K562 (cell line): ENCODE measurements around the gene XRCC2. TPM values are rescaled to one million over a fixed set of nuclear protein-coding genes. Genes with fewer than 3 reads are reported as not detected.

ENCODE experiments used
- ATAC-seq: fragments of 200-7000 bp; cut with Tn5 transposase; 3 replicates; pipeline ENCODE4 v1.9.1; 2020; ENCODE audit warnings: moderate library complexity
- BruUV-seq: library from RNA; stranded (reverse); fragments of 400-500 nt; replicated peaks from 2 replicates; lab custom pipeline; 2021; lab: Mats Ljungman, UMichigan
- CTCF ChIA-PET: fragments of 300-600 bp; formaldehyde crosslinking; extraction: SDS; loops from one replicate; lab custom pipeline; 2021; ENCODE audit warnings: low intra/inter-chr PET ratio; lab: Yijun Ruan, JAX
- POLR2A ChIA-PET: fragments of 300-600, 350-650 bp; sonication (Branson Sonifier 250); formaldehyde crosslinking; extraction: SDS; loops from one replicate; lab custom pipeline; 2021; ENCODE audit warnings: antibody characterized with exemption, inconsistent platforms; lab: Yijun Ruan, JAX
- DNase-seq, 4 experiments: peaks; one replicate each; pipeline versions ENCODE4 v3.0.0 to v3.0.0-alpha.2; 2011 to 2018; ENCODE audit warnings: low spot score in 3 of 4, mixed read lengths in 3 of 4; ENCODE audit errors: extremely low read depth in 1 of 4
- FAIRE-seq: peaks from 2 replicates; lab custom pipeline; 2011; peaks lifted over from hg19 to GRCh38; lab: Jason Lieb, UNC
- H2AFZ ChIP-seq: 2 replicates; pipeline ENCODE4 v1.6.0; 2011; ENCODE audit warnings: low read depth, low read length, control low read depth, inconsistent platforms
- H3K27ac ChIP-seq: fragments of 200-600 bp; 3 replicates; pipeline ENCODE4 v1.8.0; 2011; ENCODE audit warnings: low read depth, mild to moderate bottlenecking, control low read depth, inconsistent platforms, low read length, moderate library complexity, mixed read lengths; ENCODE audit errors: extremely low read depth
- H3K27me3 ChIP-seq, 2 experiments: fragments of 300-600 bp in 1 of 2; 2 replicates in 1 of 2; 3 replicates in 1 of 2; pipeline versions ENCODE4 v1.6.0 to v1.8.0; 2011; ENCODE audit warnings: inconsistent platforms in 2 of 2, low read length in 2 of 2, mild to moderate bottlenecking in 1 of 2, mixed read lengths in 1 of 2, moderate library complexity in 1 of 2; ENCODE audit not compliant: control insufficient read depth in 2 of 2, insufficient read depth in 2 of 2
- H3K36me3 ChIP-seq: fragments of 300-600 bp; 3 replicates; pipeline ENCODE4 v1.8.0; 2011; ENCODE audit warnings: mild to moderate bottlenecking, low read length, inconsistent platforms; ENCODE audit not compliant: control insufficient read depth, insufficient read depth
- H3K4me1 ChIP-seq, 2 experiments: fragments of 200-600 bp in 1 of 2; replicated peaks in 1 of 2; 2 replicates in 1 of 2; 3 replicates in 1 of 2; pipeline versions ENCODE4 v1.5.1 to v1.8.0; 2011; ENCODE audit warnings: inconsistent platforms in 2 of 2, low read length in 2 of 2, mild to moderate bottlenecking in 1 of 2, mixed read lengths in 1 of 2, moderate library complexity in 1 of 2; ENCODE audit not compliant: control insufficient read depth in 2 of 2, insufficient read depth in 2 of 2
- H3K4me2 ChIP-seq: 2 replicates; pipeline ENCODE4 v1.6.1; 2011; ENCODE audit warnings: low read length, control low read depth, inconsistent platforms, mixed read lengths; ENCODE audit not compliant: insufficient read depth
- H3K4me3 ChIP-seq: fragments of 200-600 bp; sonication (generic), shearing (Covaris generic); 2 replicates; pipeline ENCODE4 v1.5.1; 2016; ENCODE audit warnings: control low read depth, inconsistent platforms
- H3K79me2 ChIP-seq: fragments of 200-600 bp; 3 replicates; pipeline ENCODE4 v1.8.0; 2011; ENCODE audit warnings: low read length, inconsistent platforms; ENCODE audit not compliant: control insufficient read depth, insufficient read depth
- H3K9ac ChIP-seq, 2 experiments: 2 replicates each; pipeline versions ENCODE4 v1.6.0 to v1.6.1; 2011; ENCODE audit warnings: low read depth in 2 of 2, low read length in 2 of 2, control low read depth in 1 of 2, inconsistent platforms in 1 of 2, mild to moderate bottlenecking in 1 of 2, mixed read lengths in 1 of 2; ENCODE audit not compliant: insufficient read depth in 1 of 2
- H3K9me1 ChIP-seq: one replicate; pipeline ENCODE4 v1.6.0; 2011; ENCODE audit warnings: inconsistent platforms, mild to moderate bottlenecking, low read length, moderate library complexity; ENCODE audit not compliant: control insufficient read depth, insufficient read depth
- H3K9me3 ChIP-seq: replicated peaks from 2 replicates; pipeline ENCODE4 v1.5.1; 2011; ENCODE audit warnings: low read depth, low read length, inconsistent platforms; ENCODE audit not compliant: control insufficient read depth, insufficient read depth
- H4K20me1 ChIP-seq: replicated peaks from 2 replicates; pipeline ENCODE4 v1.6.1; 2011; ENCODE audit warnings: low read length, inconsistent platforms, mixed read lengths; ENCODE audit not compliant: control insufficient read depth, insufficient read depth
- ATF6 ChIP-seq: sonication (generic); formaldehyde crosslinking; IDR thresholded peaks from 2 replicates; pipeline ENCODE4 v1.4.0; 2020; ENCODE audit warnings: mild to moderate bottlenecking, missing genetic modification reagents
- ATF7 ChIP-seq: fragments of 450-650 bp; IDR thresholded peaks from 2 replicates; pipeline ENCODE4 v1.7.1; 2014; ENCODE audit warnings: mild to moderate bottlenecking, moderate library complexity
- BRF2 ChIP-seq: IDR thresholded peaks from 3 replicates; pipeline ENCODE4 v1.6.1; 2011; ENCODE audit warnings: borderline replicate concordance, mild to moderate bottlenecking; ENCODE audit not compliant: insufficient read length, insufficient read depth
- DNMT1 ChIP-seq: fragments of 450-650 bp; IDR thresholded peaks from 2 replicates; pipeline ENCODE4 v1.6.1; 2016; ENCODE audit warnings: antibody characterized with exemption, mild to moderate bottlenecking
- FOXJ2 ChIP-seq: fragments of 200-800 bp; sonication (Bioruptor generic); IDR thresholded peaks from 2 replicates; pipeline ENCODE4 v1.6.1; 2016; ENCODE audit warnings: missing genetic modification characterization, missing compliant biosample characterization
- HBP1 ChIP-seq: fragments of 450-650 bp; formaldehyde crosslinking; IDR thresholded peaks from 2 replicates; pipeline ENCODE4 v1.4.0; 2022; ENCODE audit warnings: missing genetic modification characterization
- HNRNPK ChIP-seq: fragments of 200-400 bp; formaldehyde crosslinking; IDR thresholded peaks from one replicate; pipeline ENCODE4 v1.6.1; 2018; ENCODE audit warnings: mild to moderate bottlenecking, low read depth, low read length; ENCODE audit not compliant: poor library complexity, severe bottlenecking
- MEF2A ChIP-seq: IDR thresholded peaks from 2 replicates; pipeline ENCODE4 v1.6.1; 2011; ENCODE audit warnings: low read depth, mild to moderate bottlenecking, low read length, moderate library complexity; ENCODE audit not compliant: control insufficient read depth
- MIER1 ChIP-seq: fragments of 450-650 bp; IDR thresholded peaks from 2 replicates; pipeline ENCODE4 v1.6.1; 2016; ENCODE audit warnings: antibody characterized with exemption, mild to moderate bottlenecking, low read depth
- MTA1 ChIP-seq: fragments of 450-650 bp; IDR thresholded peaks from 2 replicates; pipeline ENCODE4 v1.6.1; 2017; ENCODE audit warnings: borderline replicate concordance
- ZBTB2 ChIP-seq: fragments of 450-650 bp; IDR thresholded peaks from 2 replicates; pipeline ENCODE4 v1.6.1; 2016; ENCODE audit warnings: antibody characterized with exemption
- ZNF398 ChIP-seq: fragments of 250-450 bp; sonication (Bioruptor Pico); IDR thresholded peaks from 2 replicates; pipeline ENCODE4 v1.8.0; 2021; ENCODE audit warnings: moderate library complexity, mild to moderate bottlenecking, inconsistent platforms
- ZNF766 ChIP-seq: fragments of 200-800 bp; sonication (Bioruptor generic); conservative IDR thresholded peaks from 2 replicates; pipeline ENCODE4 v1.6.1; 2016; ENCODE audit warnings: missing genetic modification characterization, missing compliant biosample characterization
- WGBS: fragments of 100-300 bp; shearing (Covaris generic); methylation state at CpG from one replicate; pipeline ENCODE4 v1.1.6; 2016; ENCODE audit warnings: low coverage, mixed read lengths; ENCODE audit not compliant: insufficient coverage; ENCODE audit errors: missing lambda C conversion rate; 5-methylcytosine and 5-hydroxymethylcytosine counted together
- in situ Hi-C: fragments of 300-500 bp; cut with MboI; formaldehyde crosslinking; loops from 4 replicates; pipeline ENCODE4 v1.15.0; 2018; ENCODE audit warnings: inconsistent platforms, mixed read lengths
- intact Hi-C: fragments of 100-400 bp; cut with micrococcal nuclease; formaldehyde crosslinking; loops from 2 replicates; pipeline ENCODE4 v1.14.2; 2022
- polyA plus RNA-seq, 8 experiments: library from polyadenylated mRNA; depleted of rRNA in 4 of 8; stranded (reverse) in 5 of 8; unstranded in 3 of 8; fragments of >200 nt; fragmentation: Nextera tagmentation in 2 of 8; fragmentation: Illumina TruSeq in 1 of 8; extraction: Ambion mirVana in 2 of 8; extraction: Trizol in 1 of 8; gene quantifications; 2 replicates each; pipeline versions ENCODE4 v1.2.1 to v1.2.3, GENCODE V29; 2011 to 2014; ENCODE audit warnings: inconsistent platforms in 1 of 8, missing spikeins in 1 of 8
- total RNA-seq, 7 experiments: library from RNA; depleted of rRNA in 6 of 7; stranded (reverse); fragments of >200 nt in 6 of 7; fragmentation: Illumina TruSeq in 2 of 7; extraction: Trizol in 2 of 7; gene quantifications; 2 replicates each; pipeline versions ENCODE4 v1.2.1 to v1.2.3, GENCODE V29; 2011 to 2021; ENCODE audit warnings: low replicate concordance in 1 of 7

Gene XRCC2
- total and polyA plus RNA-seq, 9 of the 15 experiments (the other 6 are each of a cell fraction or from before 2014, with no cell fraction given) = 16.2 to 58.0 (median 39.8) TPM

- TF ChIP-seq ZNF398 = no peak
- no peak for TF ChIP-seq HBP1 (CRISPR knock-in tag)
Observed at GRCh38 chr7:152618427-152618826, 57.5 kb downstream of the XRCC2 start (continued).

- no peaks in the 10 kb centered on the region for H4K20me1 ChIP-seq
- FAIRE-seq = no peak
- WGBS = 3% methylated on average over 5 of the region's 5 CpGs
- H3K4me2 ChIP-seq = no peak overlapping the region
- no peak overlapping the region for H2AFZ ChIP-seq
- no peak overlapping the region for H3K27ac ChIP-seq
- H3K9me1 ChIP-seq = no peaks in the 10 kb centered on the region
- no peak overlapping the region for H3K9ac ChIP-seq
- H3K4me1 ChIP-seq = peaks cover 0 to 3% of the 10 kb centered on the region in 2 experiments; a peak in 2 of 5 replicates
- no peaks in the 10 kb centered on the region for H3K9me3 ChIP-seq
- intact Hi-C loops (no loop called here), in situ Hi-C loops (no loop called here)
- ATAC-seq = peak; percentile 69; the same call in 2 of the 3 replicates
- CTCF ChIA-PET = no interaction called here
- no peak for DNase-seq
- POLR2A ChIA-PET = interaction anchor here (0.6 kb wide), 1 partner anchor 1035 kb away, joined by 3 read pairs; no protein-coding TSS in a partner anchor
- no peak overlapping the region for H3K4me3 ChIP-seq
- H3K27me3 ChIP-seq = peaks cover 2 to 15% of the 10 kb centered on the region in 2 experiments; a peak in 4 of 5 replicates
- no peaks in the 10 kb centered on the region for H3K79me2 ChIP-seq
- no peaks in the 10 kb centered on the region for H3K36me3 ChIP-seq
- no TSS peak for BruUV-seq
- TF ChIP-seq MTA1 (no peak), ZBTB2 (no peak), HNRNPK (no peak), ATF6 (no peak), MIER1 (no peak), FOXJ2 (tag) (no peak), ZNF766 (CRISPR knock-in tag) (0 out of 2 replicates have a peak, but pooled peaks have one; percentile 24), DNMT1 (no peak), ATF7 (peak; percentile 79), BRF2 (no peak), MEF2A (no peak)
Observed at GRCh38 chr7:152617056-152617455, 58.9 kb downstream of the XRCC2 start.
